Testis (tissue), 3 donors: ENCODE results near the gene TSSC4. TPM values are rescaled to one million over a fixed set of nuclear protein-coding genes. Genes with fewer than 3 reads are reported as not detected.

Experiments used
- DNase-seq: peaks from one replicate; pipeline ENCODE4 v3.0.0-alpha.2; 2019
- H3K27ac ChIP-seq, 2 donors: fragments of 200-600 bp; sonication (generic); one replicate each; pipeline ENCODE4 v1.5.1; 2019
- H3K27me3 ChIP-seq: fragments of 200-600 bp; sonication (generic); one replicate; pipeline ENCODE4 v1.5.1; 2019
- H3K36me3 ChIP-seq: fragments of 200-600 bp; sonication (generic); one replicate; pipeline ENCODE4 v1.5.1; 2017; ENCODE audit warnings: low read depth; ENCODE audit errors: missing control alignments
- H3K4me1 ChIP-seq: fragments of 200-600 bp; sonication (generic); one replicate; pipeline ENCODE4 v1.5.1; 2019
- H3K4me3 ChIP-seq, 2 donors: fragments of 200-600 bp; sonication (generic); one replicate each; pipeline ENCODE4 v1.5.1; 2017 to 2019
- H3K9me3 ChIP-seq: fragments of 200-600 bp; sonication (generic); one replicate; pipeline ENCODE4 v1.5.1; 2017
- CTCF ChIP-seq, 3 experiments: fragments of 450-650 bp in 2 of 3; fragments of 200-600 bp in 1 of 3; sonication (generic) in 1 of 3; IDR thresholded peaks; one replicate each; pipeline ENCODE4 v1.5.1; 2016 to 2019; ENCODE audit warnings: antibody characterized with exemption in 3 of 3, mild to moderate bottlenecking in 2 of 3, moderate library complexity in 1 of 3
- POLR2A ChIP-seq: fragments of 450-650 bp; IDR thresholded peaks from one replicate; pipeline ENCODE4 v1.6.1; 2017; ENCODE audit warnings: antibody characterized with exemption, mild to moderate bottlenecking, moderate library complexity
- WGBS, 2 donors: methylation state at CpG; one replicate each; pipeline ENCODE4 v1.1.5; 2018; 5-methylcytosine and 5-hydroxymethylcytosine counted together
- intact Hi-C: fragments of 100-400 bp; cut with DNase I; formaldehyde crosslinking; loops from one replicate; pipeline ENCODE4 v1.15.1; 2023; ENCODE audit warnings: low total_unique reads
- polyA plus RNA-seq: library from polyadenylated mRNA; stranded (reverse); fragments of 350-450 nt; fragmentation: Illumina TruSeq; extraction: RNeasy Lipid Tissue Mini Kit (QIAGEN cat#74804); gene quantifications from one replicate; pipeline ENCODE4 v1.2.3, GENCODE V29; 2014; ENCODE audit warnings: low read depth, low replicate concordance; ENCODE audit not compliant: insufficient read depth
- total RNA-seq, 2 donors: library from RNA; depleted of rRNA; stranded (reverse); fragments of >200 nt; gene quantifications; one replicate each; pipeline ENCODE4 v1.2.3, GENCODE V29; 2016

Gene TSSC4
- total and polyA plus RNA-seq, 3 donors from 2014 or later, result 87.4 to 133 (median 95.5) TPM

- intact Hi-C loops, result no loop called here
- H3K27ac ChIP-seq, result peak overlapping the region; percentile 97 to 98
- peak; percentile 88 for DNase-seq
- no peaks in the 10 kb centered on the region for H3K9me3 ChIP-seq
- 2% methylated on average over 42 of the region's 88 CpGs; no CpG with 5 or more reads in 1 of the 2 donors for WGBS, 2 donors
- peaks cover 41% of the 10 kb centered on the region for H3K4me1 ChIP-seq
- TF ChIP-seq POLR2A, result no peak
- TF ChIP-seq CTCF (IDR thresholded peaks at IDR 0.05), result no peak
- no peaks in the 10 kb centered on the region for H3K36me3 ChIP-seq
- H3K4me3 ChIP-seq, result peak overlapping the region; percentile 91 to 99
- no peaks in the 10 kb centered on the region for H3K27me3 ChIP-seq
Observed at GRCh38 chr11:2377511-2378443, 22.8 kb upstream of the TSSC4 start.

GRCh38 chr11:2378527-2379210 is 21.9 kb upstream of the TSSC4 start:
- Histone ChIP-seq H3K4me1 (peaks cover 50% of the 10 kb centered on the region), H3K9me3 (no peaks in the 10 kb centered on the region), H3K27me3 (no peaks in the 10 kb centered on the region), H3K4me3 (peak overlapping the region; percentile 91 to 99), H3K27ac (peak overlapping the region; percentile 97 to 98), H3K36me3 (no peaks in the 10 kb centered on the region)
- TF ChIP-seq POLR2A (no peak), CTCF (IDR thresholded peaks at IDR 0.05) (no peak)
- WGBS, 2 donors, result 8 to 15% methylated on average over 15 to 23 of the region's 23 CpGs
- no peak for DNase-seq
- intact Hi-C loops, result no loop called here

GRCh38 chr11:2379466-2380174 is 20.9 kb upstream of the TSSC4 start:
- Histone ChIP-seq H3K9me3 (no peaks in the 10 kb centered on the region), H3K27me3 (no peaks in the 10 kb centered on the region), H3K27ac (peak overlapping the region; percentile 97 to 98), H3K4me1 (peaks cover 60% of the 10 kb centered on the region), H3K36me3 (no peaks in the 10 kb centered on the region), H3K4me3 (no peak overlapping the region)
- WGBS, 2 donors, result 43 to 54% methylated on average over 8 to 11 of the region's 11 CpGs
- no peak for TF ChIP-seq CTCF (IDR thresholded peaks at IDR 0.05)
- TF ChIP-seq POLR2A, result no peak
- intact Hi-C loops, result no loop called here
- no peak for DNase-seq

- no peak overlapping the region for H3K4me3 ChIP-seq
- 43 to 60% methylated on average over 7 to 13 of the region's 13 CpGs for WGBS, 2 donors
- H3K36me3 ChIP-seq, result no peaks in the 10 kb centered on the region
- TF ChIP-seq POLR2A, result no peak
- TF ChIP-seq CTCF (IDR thresholded peaks at IDR 0.05), result no peak
- peak overlapping the region; percentile 97 to 98 for H3K27ac ChIP-seq
- no peaks in the 10 kb centered on the region for H3K9me3 ChIP-seq
- no peak for DNase-seq
- peaks cover 63% of the 10 kb centered on the region for H3K4me1 ChIP-seq
- intact Hi-C loops, result no loop called here
- H3K27me3 ChIP-seq, result no peaks in the 10 kb centered on the region
Observed at GRCh38 chr11:2380396-2380795, 20.2 kb upstream of the TSSC4 start.
